ENCODE measurements around the gene PHOSPHO2. TPM values are rescaled to one million over a fixed set of nuclear protein-coding genes. Genes with fewer than 3 reads are reported as not detected.

Gene PHOSPHO2
- total RNA-seq, 1 experiment from 2014 or later, result 5.0 TPM

DNA sequence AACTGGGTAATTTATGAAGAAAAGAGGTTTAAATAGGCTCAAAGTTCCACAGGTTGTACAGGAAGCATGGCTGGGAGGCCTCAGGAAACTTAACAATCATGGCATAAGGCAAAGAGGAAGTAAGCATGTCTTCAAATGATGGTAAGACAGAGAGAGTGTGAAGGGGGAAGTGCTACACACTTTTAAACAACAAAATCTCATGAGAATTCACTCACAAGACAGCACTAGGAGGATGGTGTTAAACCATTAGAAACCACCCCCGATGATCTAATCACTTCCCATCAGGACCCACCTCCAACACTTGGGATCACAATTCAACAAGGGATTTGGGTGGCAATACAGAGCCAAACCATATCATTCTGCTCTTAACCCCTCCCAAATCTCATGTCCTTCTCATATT, 34.9 kb upstream of the PHOSPHO2 start:
- H3K9me3 Mint-ChIP-seq (ENCODE audit: unreplicated experiment), result no peaks in the 10 kb centered on the region
- TF ChIP-seq, protein P1, sequence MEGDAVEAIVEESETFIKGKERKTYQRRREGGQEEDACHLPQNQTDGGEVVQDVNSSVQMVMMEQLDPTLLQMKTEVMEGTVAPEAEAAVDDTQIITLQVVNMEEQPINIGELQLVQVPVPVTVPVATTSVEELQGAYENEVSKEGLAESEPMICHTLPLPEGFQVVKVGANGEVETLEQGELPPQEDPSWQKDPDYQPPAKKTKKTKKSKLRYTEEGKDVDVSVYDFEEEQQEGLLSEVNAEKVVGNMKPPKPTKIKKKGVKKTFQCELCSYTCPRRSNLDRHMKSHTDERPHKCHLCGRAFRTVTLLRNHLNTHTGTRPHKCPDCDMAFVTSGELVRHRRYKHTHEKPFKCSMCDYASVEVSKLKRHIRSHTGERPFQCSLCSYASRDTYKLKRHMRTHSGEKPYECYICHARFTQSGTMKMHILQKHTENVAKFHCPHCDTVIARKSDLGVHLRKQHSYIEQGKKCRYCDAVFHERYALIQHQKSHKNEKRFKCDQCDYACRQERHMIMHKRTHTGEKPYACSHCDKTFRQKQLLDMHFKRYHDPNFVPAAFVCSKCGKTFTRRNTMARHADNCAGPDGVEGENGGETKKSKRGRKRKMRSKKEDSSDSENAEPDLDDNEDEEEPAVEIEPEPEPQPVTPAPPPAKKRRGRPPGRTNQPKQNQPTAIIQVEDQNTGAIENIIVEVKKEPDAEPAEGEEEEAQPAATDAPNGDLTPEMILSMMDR (IDR thresholded peaks at IDR 0.05; ENCODE audit: insufficient read depth in 1 of 2, low read depth in 1 of 2, low read length in 1 of 2, severe bottlenecking in 1 of 2, unreplicated experiment in 1 of 2), result no peak
- DNase-seq, result no peak
- H3K4me1 ChIP-seq, result no peaks in the 10 kb centered on the region
- no peaks in the 10 kb centered on the region for H3K36me3 ChIP-seq (ENCODE audit: control insufficient read depth, insufficient read depth, low read length)
- no peak overlapping the region for H3K4me3 Mint-ChIP-seq (ENCODE audit: unreplicated experiment)
- no peaks in the 10 kb centered on the region for H3K36me3 Mint-ChIP-seq (ENCODE audit: insufficient read depth, unreplicated experiment)
- no peaks in the 10 kb centered on the region for H3K27me3 ChIP-seq (replicated peaks; ENCODE audit: control insufficient read depth, insufficient read depth, low read length)
- peaks cover 13% of the 10 kb centered on the region for H3K27me3 Mint-ChIP-seq (ENCODE audit: insufficient read depth, unreplicated experiment)
- H3K9me3 ChIP-seq, result no peaks in the 10 kb centered on the region
- no peak overlapping the region for H3K27ac Mint-ChIP-seq (ENCODE audit: unreplicated experiment)
- BruUV-seq (replicated peaks), result no TSS peak
- POLR2A ChIA-PET, result no interaction called here
- CTCF ChIA-PET, result no interaction called here
- no peak overlapping the region for H3K4me3 ChIP-seq (ENCODE audit: low read depth, low read length)
- intact Hi-C loops (cut with micrococcal nuclease; ENCODE audit: unreplicated experiment), result no loop called here
- H3K4me1 Mint-ChIP-seq (ENCODE audit: low read depth, unreplicated experiment), result no peaks in the 10 kb centered on the region

- intact Hi-C loops (cut with micrococcal nuclease; ENCODE audit: unreplicated experiment), result no loop called here
- ChIA-PET CTCF (no interaction called here), POLR2A (no interaction called here)
- no peaks in the 10 kb centered on the region for H3K4me1 ChIP-seq
- TF ChIP-seq, protein P1 (IDR thresholded peaks at IDR 0.05; ENCODE audit: insufficient read depth in 1 of 2, low read depth in 1 of 2, low read length in 1 of 2, severe bottlenecking in 1 of 2, unreplicated experiment in 1 of 2), result no peak
- Mint-ChIP-seq H3K36me3 (ENCODE audit: insufficient read depth, unreplicated experiment) (no peaks in the 10 kb centered on the region), H3K4me3 (ENCODE audit: unreplicated experiment) (no peak overlapping the region), H3K4me1 (ENCODE audit: low read depth, unreplicated experiment) (no peaks in the 10 kb centered on the region), H3K9me3 (ENCODE audit: unreplicated experiment) (no peaks in the 10 kb centered on the region), H3K27ac (ENCODE audit: unreplicated experiment) (no peak overlapping the region), H3K27me3 (ENCODE audit: insufficient read depth, unreplicated experiment) (peaks cover 10% of the 10 kb centered on the region)
- H3K4me3 ChIP-seq (ENCODE audit: low read depth, low read length), result no peak overlapping the region
- no TSS peak for BruUV-seq (replicated peaks)
- H3K9me3 ChIP-seq, result no peaks in the 10 kb centered on the region
- H3K36me3 ChIP-seq (ENCODE audit: control insufficient read depth, insufficient read depth, low read length), result no peaks in the 10 kb centered on the region
- H3K27me3 ChIP-seq (replicated peaks; ENCODE audit: control insufficient read depth, insufficient read depth, low read length), result no peaks in the 10 kb centered on the region
- no peak for DNase-seq
Measured at GRCh38 chr2:169661265-169661664, 33.0 kb upstream of the PHOSPHO2 start.

- DNase-seq, result no peak
- H3K9me3 Mint-ChIP-seq (ENCODE audit: unreplicated experiment), result no peaks in the 10 kb centered on the region
- ChIA-PET CTCF (interaction anchor here (0.8 kb wide), 1 partner anchor 127 kb away, joined by 3 read pairs; no protein-coding TSS in a partner anchor), POLR2A (no interaction called here)
- H3K27me3 Mint-ChIP-seq (ENCODE audit: insufficient read depth, unreplicated experiment), result peaks cover 9% of the 10 kb centered on the region
- TF ChIP-seq, protein P1 (IDR thresholded peaks at IDR 0.05; ENCODE audit: insufficient read depth in 1 of 2, low read depth in 1 of 2, low read length in 1 of 2, severe bottlenecking in 1 of 2, unreplicated experiment in 1 of 2), result no peak
- intact Hi-C loops (cut with micrococcal nuclease; ENCODE audit: unreplicated experiment), result no loop called here
- Histone ChIP-seq H3K27me3 (replicated peaks; ENCODE audit: control insufficient read depth, insufficient read depth, low read length) (no peaks in the 10 kb centered on the region), H3K4me1 (no peaks in the 10 kb centered on the region), H3K9me3 (no peaks in the 10 kb centered on the region), H3K4me3 (ENCODE audit: low read depth, low read length) (no peak overlapping the region), H3K36me3 (ENCODE audit: control insufficient read depth, insufficient read depth, low read length) (no peaks in the 10 kb centered on the region)
- no peaks in the 10 kb centered on the region for H3K4me1 Mint-ChIP-seq (ENCODE audit: low read depth, unreplicated experiment)
- BruUV-seq (replicated peaks), result no TSS peak
- H3K36me3 Mint-ChIP-seq (ENCODE audit: insufficient read depth, unreplicated experiment), result no peaks in the 10 kb centered on the region
- no peak overlapping the region for H3K4me3 Mint-ChIP-seq (ENCODE audit: unreplicated experiment)
- H3K27ac Mint-ChIP-seq (ENCODE audit: unreplicated experiment), result no peak overlapping the region
Measured at GRCh38 chr2:169662744-169663143, 31.5 kb upstream of the PHOSPHO2 start.

All from Caco-2 (cell line).